Measurements from ENCODE around the gene SCN5A.

DNA sequence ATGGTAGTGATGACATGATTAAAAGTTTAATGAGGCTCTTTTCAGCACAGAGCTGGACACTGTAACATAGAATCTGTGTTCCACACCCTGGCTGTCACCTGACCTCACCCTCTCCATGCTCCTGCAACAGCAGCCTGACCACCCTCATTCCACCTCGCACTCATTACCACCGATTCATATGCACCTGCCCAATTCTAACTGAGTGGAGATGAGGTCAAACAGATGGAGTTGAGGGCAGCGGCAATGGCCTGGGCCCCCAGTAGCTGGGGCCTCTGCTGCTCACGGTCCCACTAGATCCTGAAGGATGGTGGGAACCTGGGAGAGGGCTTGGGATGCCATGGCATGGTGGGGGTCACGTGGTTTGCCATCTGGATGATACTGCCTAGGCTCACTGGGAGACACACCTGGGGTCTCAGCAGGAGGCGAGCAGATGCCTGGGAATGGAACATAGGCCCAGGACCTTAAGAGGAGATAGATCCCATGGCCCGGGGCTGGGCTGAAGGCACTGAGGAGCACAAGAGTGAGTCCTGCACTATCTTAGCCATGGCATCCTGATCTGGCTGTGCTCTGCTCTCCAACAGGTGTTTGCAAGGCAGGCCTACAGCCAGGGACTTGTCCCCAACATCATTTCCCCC is 1.3 kb downstream of the SCN5A start:
- TF ChIP-seq, protein P1, sequence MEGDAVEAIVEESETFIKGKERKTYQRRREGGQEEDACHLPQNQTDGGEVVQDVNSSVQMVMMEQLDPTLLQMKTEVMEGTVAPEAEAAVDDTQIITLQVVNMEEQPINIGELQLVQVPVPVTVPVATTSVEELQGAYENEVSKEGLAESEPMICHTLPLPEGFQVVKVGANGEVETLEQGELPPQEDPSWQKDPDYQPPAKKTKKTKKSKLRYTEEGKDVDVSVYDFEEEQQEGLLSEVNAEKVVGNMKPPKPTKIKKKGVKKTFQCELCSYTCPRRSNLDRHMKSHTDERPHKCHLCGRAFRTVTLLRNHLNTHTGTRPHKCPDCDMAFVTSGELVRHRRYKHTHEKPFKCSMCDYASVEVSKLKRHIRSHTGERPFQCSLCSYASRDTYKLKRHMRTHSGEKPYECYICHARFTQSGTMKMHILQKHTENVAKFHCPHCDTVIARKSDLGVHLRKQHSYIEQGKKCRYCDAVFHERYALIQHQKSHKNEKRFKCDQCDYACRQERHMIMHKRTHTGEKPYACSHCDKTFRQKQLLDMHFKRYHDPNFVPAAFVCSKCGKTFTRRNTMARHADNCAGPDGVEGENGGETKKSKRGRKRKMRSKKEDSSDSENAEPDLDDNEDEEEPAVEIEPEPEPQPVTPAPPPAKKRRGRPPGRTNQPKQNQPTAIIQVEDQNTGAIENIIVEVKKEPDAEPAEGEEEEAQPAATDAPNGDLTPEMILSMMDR (conservative IDR thresholded peaks at IDR 0.05 in 1 of 2, IDR thresholded peaks at IDR 0.05 in 1 of 2; ENCODE audit: extremely low read depth in 1 of 2, insufficient read depth in 1 of 2, low read depth in 1 of 2, low read length in 2 of 2), result no peak
- no peak for TF ChIP-seq EZH2 (IDR thresholded peaks at IDR 0.05; ENCODE audit: borderline replicate concordance, low read length)

Measured in mammary epithelial cell (primary cell).